Osteocyte (in vitro differentiated cells): ENCODE results near the gene GINS3. TPM values are rescaled to one million over a fixed set of nuclear protein-coding genes. Genes with fewer than 3 reads are reported as not detected.

Experiments used
- DNase-seq: peaks from one replicate; pipeline ENCODE4 v3.0.0; 2021; ENCODE audit warnings: mixed read lengths; ENCODE audit not compliant: unreplicated experiment; ENCODE audit errors: extremely low spot score
- H3K27ac Mint-ChIP-seq: one replicate; pipeline ENCODE4 v1.8.0; 2021; ENCODE audit warnings: mild to moderate bottlenecking, mixed read lengths; ENCODE audit not compliant: unreplicated experiment
- H3K27me3 Mint-ChIP-seq: one replicate; pipeline ENCODE4 v1.8.0; 2021; ENCODE audit warnings: mixed read lengths; ENCODE audit not compliant: unreplicated experiment
- H3K36me3 Mint-ChIP-seq: one replicate; pipeline ENCODE4 v1.8.0; 2021; ENCODE audit warnings: mixed read lengths; ENCODE audit not compliant: unreplicated experiment
- H3K4me1 Mint-ChIP-seq: one replicate; pipeline ENCODE4 v1.8.0; 2021; ENCODE audit warnings: mixed read lengths; ENCODE audit not compliant: unreplicated experiment
- H3K4me3 Mint-ChIP-seq: one replicate; pipeline ENCODE4 v1.8.0; 2021; ENCODE audit warnings: mild to moderate bottlenecking, moderate library complexity, mixed read lengths; ENCODE audit not compliant: unreplicated experiment
- H3K9me3 Mint-ChIP-seq: one replicate; pipeline ENCODE4 v1.8.0; 2021; ENCODE audit warnings: mixed read lengths; ENCODE audit not compliant: unreplicated experiment
- total RNA-seq: library from RNA; stranded (reverse); gene quantifications from 2 replicates; pipeline ENCODE4 v1.2.1, GENCODE V29; 2021
- TF ChIP-seq, protein P1 (sequence below): fragments of 200-600 bp; sonication (generic); IDR thresholded peaks from 2 replicates; pipeline ENCODE4 v1.5.0; 2021; ENCODE audit warnings: antibody characterized with exemption, mild to moderate bottlenecking, moderate library complexity

The GINS3 gene
- total RNA-seq, 1 donor from 2014 or later = 2.7 TPM

DNA sequence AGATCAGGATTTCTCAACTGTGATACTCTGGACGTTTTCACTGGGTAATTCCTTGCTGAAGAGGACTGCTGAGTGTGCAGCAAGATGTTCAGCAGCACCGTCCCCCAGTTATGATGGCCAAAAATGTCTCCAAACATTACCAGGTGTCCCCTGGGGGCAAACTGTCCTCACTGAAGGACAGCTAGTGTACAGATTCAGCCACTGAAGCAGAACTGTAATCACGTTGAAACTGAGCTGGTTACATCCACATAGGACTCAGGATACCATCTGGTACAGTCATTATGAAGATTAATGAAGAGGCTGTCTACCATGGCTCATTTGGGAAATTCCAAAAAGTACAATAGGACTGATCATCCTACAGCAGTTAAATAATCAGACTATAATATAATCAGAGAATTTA, 43.3 kb upstream of the GINS3 start:
- TF ChIP-seq, protein P1, sequence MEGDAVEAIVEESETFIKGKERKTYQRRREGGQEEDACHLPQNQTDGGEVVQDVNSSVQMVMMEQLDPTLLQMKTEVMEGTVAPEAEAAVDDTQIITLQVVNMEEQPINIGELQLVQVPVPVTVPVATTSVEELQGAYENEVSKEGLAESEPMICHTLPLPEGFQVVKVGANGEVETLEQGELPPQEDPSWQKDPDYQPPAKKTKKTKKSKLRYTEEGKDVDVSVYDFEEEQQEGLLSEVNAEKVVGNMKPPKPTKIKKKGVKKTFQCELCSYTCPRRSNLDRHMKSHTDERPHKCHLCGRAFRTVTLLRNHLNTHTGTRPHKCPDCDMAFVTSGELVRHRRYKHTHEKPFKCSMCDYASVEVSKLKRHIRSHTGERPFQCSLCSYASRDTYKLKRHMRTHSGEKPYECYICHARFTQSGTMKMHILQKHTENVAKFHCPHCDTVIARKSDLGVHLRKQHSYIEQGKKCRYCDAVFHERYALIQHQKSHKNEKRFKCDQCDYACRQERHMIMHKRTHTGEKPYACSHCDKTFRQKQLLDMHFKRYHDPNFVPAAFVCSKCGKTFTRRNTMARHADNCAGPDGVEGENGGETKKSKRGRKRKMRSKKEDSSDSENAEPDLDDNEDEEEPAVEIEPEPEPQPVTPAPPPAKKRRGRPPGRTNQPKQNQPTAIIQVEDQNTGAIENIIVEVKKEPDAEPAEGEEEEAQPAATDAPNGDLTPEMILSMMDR = no peak
- H3K27ac Mint-ChIP-seq = no peak overlapping the region
- H3K36me3 Mint-ChIP-seq = no peaks in the 10 kb centered on the region
- no peaks in the 10 kb centered on the region for H3K4me1 Mint-ChIP-seq
- H3K4me3 Mint-ChIP-seq = no peak overlapping the region
- H3K27me3 Mint-ChIP-seq = peaks cover 58% of the 10 kb centered on the region
- DNase-seq = no peak
- H3K9me3 Mint-ChIP-seq = no peaks in the 10 kb centered on the region

DNA sequence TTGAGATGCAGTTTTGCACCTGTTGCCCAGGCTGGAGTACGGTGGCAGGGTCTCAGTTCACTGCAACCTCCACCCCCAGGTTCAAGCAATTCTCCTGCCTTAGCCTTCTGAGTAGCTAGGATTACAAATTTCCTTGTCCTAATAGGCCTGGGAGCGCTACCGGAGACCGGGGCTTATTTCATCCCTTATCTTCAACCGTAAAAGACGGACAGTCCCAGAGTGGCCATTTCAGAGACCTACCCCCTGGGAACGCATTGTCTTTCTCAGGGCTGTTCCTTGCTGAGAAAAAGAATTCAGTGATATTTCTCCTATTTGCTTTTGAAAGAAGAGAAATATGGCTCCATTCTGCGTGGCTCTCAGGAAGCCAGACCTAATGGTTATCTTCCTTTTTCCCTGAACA, 39.6 kb upstream of the GINS3 start:
- no peaks in the 10 kb centered on the region for H3K9me3 Mint-ChIP-seq
- no peak for DNase-seq
- H3K27me3 Mint-ChIP-seq = peaks cover 55% of the 10 kb centered on the region
- no peak overlapping the region for H3K4me3 Mint-ChIP-seq
- TF ChIP-seq, protein P1 = no peak
- H3K27ac Mint-ChIP-seq = no peak overlapping the region
- no peaks in the 10 kb centered on the region for H3K4me1 Mint-ChIP-seq
- no peaks in the 10 kb centered on the region for H3K36me3 Mint-ChIP-seq

DNA sequence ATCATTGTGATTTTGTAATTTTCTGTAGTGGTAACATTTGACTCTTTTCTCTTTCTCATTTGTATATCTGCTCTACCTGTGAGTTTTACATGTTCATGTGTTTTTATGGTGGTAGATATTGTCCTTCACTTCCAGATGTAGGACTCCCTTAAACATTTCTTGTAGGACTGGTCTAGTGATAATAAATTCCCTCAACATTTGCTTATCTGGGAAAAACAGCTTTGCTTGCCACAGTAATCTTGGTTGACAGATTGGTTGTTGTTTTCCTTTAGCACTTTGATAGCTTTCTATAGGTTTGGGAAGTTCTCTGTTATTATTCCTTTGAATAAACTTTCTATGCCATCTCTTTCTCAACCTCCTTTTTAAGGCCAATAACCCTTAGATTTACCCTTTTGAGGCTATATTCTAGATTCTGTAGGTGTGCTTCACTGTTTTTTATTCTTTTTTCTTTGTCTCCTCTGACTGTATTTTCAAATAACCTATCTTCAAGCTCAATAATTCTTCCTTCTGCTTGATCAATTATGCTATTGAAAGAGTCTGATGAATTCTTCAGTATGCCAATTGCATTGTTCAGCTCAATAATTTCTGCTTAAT, 32.1 kb upstream of the GINS3 start:
- Mint-ChIP-seq H3K9me3 (peaks cover 19% of the 10 kb centered on the region), H3K27me3 (peaks cover 17% of the 10 kb centered on the region), H3K4me1 (no peaks in the 10 kb centered on the region), H3K36me3 (no peaks in the 10 kb centered on the region), H3K27ac (no peak overlapping the region), H3K4me3 (no peak overlapping the region)
- TF ChIP-seq, protein P1 = no peak
- DNase-seq = no peak

DNA sequence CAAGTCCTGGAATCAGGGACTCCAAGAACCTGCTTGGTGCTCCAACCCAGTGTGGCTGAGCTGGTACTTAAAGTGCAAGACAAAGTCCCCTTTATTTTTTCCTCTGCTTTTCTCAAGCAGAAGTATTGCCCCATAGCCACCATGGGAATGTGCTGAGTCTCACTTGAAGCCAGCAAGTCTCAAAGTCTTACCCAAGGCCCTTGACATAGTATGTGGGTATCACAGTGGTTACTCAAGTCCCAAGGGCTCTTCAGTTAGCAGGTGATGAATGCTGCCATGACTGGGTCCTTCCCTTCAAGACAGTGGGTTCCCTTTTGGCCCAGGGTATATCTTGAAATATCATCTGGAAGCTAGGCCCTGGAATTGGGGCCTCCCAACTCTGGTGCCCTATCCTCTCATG, 30.5 kb upstream of the GINS3 start:
- Mint-ChIP-seq H3K4me1 (no peaks in the 10 kb centered on the region), H3K4me3 (no peak overlapping the region), H3K36me3 (no peaks in the 10 kb centered on the region), H3K9me3 (peaks cover 19% of the 10 kb centered on the region), H3K27ac (no peak overlapping the region), H3K27me3 (peaks cover 12% of the 10 kb centered on the region)
- no peak for DNase-seq
- TF ChIP-seq, protein P1 = no peak

DNA sequence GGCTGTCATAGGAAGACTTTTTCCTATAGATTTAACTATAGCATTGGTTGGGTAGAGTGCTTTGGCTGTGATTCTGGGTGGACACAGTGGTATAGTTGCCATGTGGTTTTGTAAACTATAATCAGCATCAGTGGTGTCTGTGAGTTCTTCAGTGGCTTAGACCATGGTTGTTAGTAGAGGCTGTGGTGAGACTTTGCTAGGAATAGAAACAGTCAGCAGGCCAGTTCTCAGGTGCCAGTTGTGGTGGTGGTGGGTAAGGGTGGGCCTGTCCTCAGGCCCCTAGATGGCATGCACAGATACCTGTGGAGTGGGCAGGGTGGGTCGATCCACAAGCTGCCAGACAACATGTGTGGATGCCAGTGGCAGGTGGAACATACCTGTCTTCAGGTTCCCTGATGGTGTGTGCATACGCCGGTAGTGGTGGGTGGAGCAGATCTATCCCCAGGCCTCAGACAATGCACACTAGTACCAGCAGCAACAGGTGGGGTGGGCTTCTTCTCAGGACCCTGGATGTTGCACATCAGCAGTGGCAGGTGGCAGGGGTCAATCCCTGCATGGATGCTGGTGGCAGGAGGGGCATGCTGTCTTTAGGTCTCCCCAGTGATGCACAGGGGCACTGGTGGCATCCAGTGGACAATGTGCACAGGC, 28.4 kb upstream of the GINS3 start:
- Mint-ChIP-seq H3K4me1 (no peaks in the 10 kb centered on the region), H3K27ac (no peak overlapping the region), H3K9me3 (peaks cover 14% of the 10 kb centered on the region), H3K4me3 (no peak overlapping the region), H3K36me3 (no peaks in the 10 kb centered on the region), H3K27me3 (peaks cover 20% of the 10 kb centered on the region)
- DNase-seq = no peak
- TF ChIP-seq, protein P1 = no peak
